HCT116 (cell line): Measurements from ENCODE around the gene SECTM1. TPM values are rescaled to one million over a fixed set of nuclear protein-coding genes. Genes with fewer than 3 reads are reported as not detected.
A peak's percentile ranks its signal among the peaks of the same experiment; 100 is the strongest.

Experiments
- ATAC-seq: fragments of 200-7000 bp; cut with Tn5 transposase; 2 replicates; pipeline ENCODE4 v1.9.1; 2020; ENCODE audit warnings: mild to moderate bottlenecking, moderate library complexity
- BruUV-seq: library from RNA; stranded (reverse); fragments of 400-500 nt; replicated peaks from 2 replicates; lab custom pipeline; 2021; lab: Mats Ljungman, UMichigan
- CTCF ChIA-PET: fragments of 300-600 bp; sonication (Branson Sonifier 250); formaldehyde crosslinking; loops from one replicate; lab custom pipeline; 2021; ENCODE audit warnings: antibody characterized with exemption; lab: Charles Lee
- POLR2A ChIA-PET: fragments of 300-600, 350-600 bp; sonication (Branson Sonifier 250); formaldehyde crosslinking; loops from one replicate; lab custom pipeline; 2021; ENCODE audit warnings: antibody characterized with exemption; lab: Charles Lee
- RAD21 ChIA-PET, 2 experiments: fragments of 300-600 bp; sonication (Branson Sonifier 250); formaldehyde crosslinking; loops; one replicate each; lab custom pipeline; 2023; ENCODE audit warnings: low total read pairs in 2 of 2; ENCODE audit not compliant: uncharacterized antibody in 2 of 2, unreplicated experiment in 2 of 2, low non-redundant PET in 1 of 2; lab: Charles Lee
- DNase-seq: peaks from one replicate; pipeline ENCODE4 v3.0.0-alpha.2; 2010; ENCODE audit warnings: low read depth, low spot score
- H2AFZ ChIP-seq: fragments of 200-600 bp; shearing (Covaris generic), sonication (generic); 2 replicates; pipeline ENCODE4 v1.6.1; 2017; ENCODE audit warnings: low read depth, mixed run types, mixed read lengths, antibody characterized with exemption, low read length; ENCODE audit not compliant: poor library complexity, severe bottlenecking
- H3K27ac ChIP-seq: 2 replicates; pipeline ENCODE4 v1.5.1; 2012; ENCODE audit warnings: low read depth, low read length
- H3K27me3 ChIP-seq: fragments of 200-600 bp; sonication (generic); 2 replicates; pipeline ENCODE4 v1.6.1; 2016; ENCODE audit warnings: mixed run types, low read length, mixed read lengths; ENCODE audit not compliant: insufficient read depth
- H3K36me3 ChIP-seq, 2 experiments: fragments of 200-500 bp in 1 of 2; fragments of 200-600 bp in 1 of 2; sonication (Bioruptor generic) in 1 of 2; sonication (generic) in 1 of 2; 2 replicates each; pipeline versions ENCODE4 v1.5.1 to v1.6.1; 2014 to 2016; ENCODE audit warnings: low read length in 2 of 2, inconsistent platforms in 1 of 2, mixed read lengths in 1 of 2, mixed run types in 1 of 2; ENCODE audit not compliant: insufficient read depth in 2 of 2, control insufficient read depth in 1 of 2
- H3K4me1 ChIP-seq, 2 experiments: fragments of 200-600 bp in 1 of 2; sonication (generic) in 1 of 2; 2 replicates each; pipeline versions ENCODE4 v1.5.1 to v1.6.1; 2012 to 2017; ENCODE audit warnings: low read length in 2 of 2, inconsistent platforms in 1 of 2, mild to moderate bottlenecking in 1 of 2, mixed read lengths in 1 of 2, mixed run types in 1 of 2, moderate library complexity in 1 of 2; ENCODE audit not compliant: insufficient read depth in 2 of 2, control insufficient read depth in 1 of 2
- H3K4me2 ChIP-seq: fragments of 200-600 bp; sonication (generic); 2 replicates; pipeline ENCODE4 v1.6.1; 2017; ENCODE audit warnings: mixed run types, low read length, mixed read lengths
- H3K4me3 ChIP-seq, 2 experiments: fragments of 200-600 bp in 1 of 2; sonication (generic) in 1 of 2; replicated peaks in 1 of 2; 2 replicates each; pipeline ENCODE4 v1.5.1; 2011 to 2016; ENCODE audit warnings: low read length in 2 of 2, control low read depth in 1 of 2, low read depth in 1 of 2, mild to moderate bottlenecking in 1 of 2, mixed read lengths in 1 of 2, mixed run types in 1 of 2
- H3K79me2 ChIP-seq: fragments of 200-600 bp; sonication (generic); 2 replicates; pipeline ENCODE4 v1.6.1; 2017; ENCODE audit warnings: mild to moderate bottlenecking, mixed run types, low read length, moderate library complexity, mixed read lengths; ENCODE audit not compliant: insufficient read depth
- H3K9ac ChIP-seq: fragments of 200-600 bp; sonication (generic); 2 replicates; pipeline ENCODE4 v1.6.1; 2016; ENCODE audit warnings: low read length, mixed read lengths
- H3K9me2 ChIP-seq: fragments of 200-600 bp; sonication (generic), shearing (Covaris generic); 2 replicates; pipeline ENCODE4 v1.6.1; 2017; ENCODE audit warnings: mixed run types, mild to moderate bottlenecking, moderate library complexity; ENCODE audit not compliant: insufficient read depth
- H3K9me3 ChIP-seq, 2 experiments: fragments of 200-500 bp in 1 of 2; fragments of 200-600 bp in 1 of 2; sonication (Bioruptor generic) in 1 of 2; sonication (generic) in 1 of 2; 2 replicates each; pipeline ENCODE4 v1.6.1; 2014 to 2017; ENCODE audit warnings: low read length in 2 of 2, mixed read lengths in 2 of 2, inconsistent platforms in 1 of 2, low read depth in 1 of 2, mild to moderate bottlenecking in 1 of 2, mixed run types in 1 of 2, moderate library complexity in 1 of 2; ENCODE audit not compliant: control insufficient read depth in 1 of 2, insufficient read depth in 1 of 2
- H4K20me1 ChIP-seq: fragments of 200-600 bp; sonication (generic), shearing (Covaris generic); 2 replicates; pipeline ENCODE4 v1.6.1; 2017; ENCODE audit warnings: mixed run types, mild to moderate bottlenecking, moderate library complexity; ENCODE audit not compliant: insufficient read depth
- RAD21 ChIP-seq: IDR thresholded peaks from 2 replicates; pipeline ENCODE4 v1.6.1; 2012; ENCODE audit warnings: low read depth, mild to moderate bottlenecking
- SIN3A ChIP-seq: IDR thresholded peaks from 2 replicates; pipeline ENCODE4 v1.6.1; 2012; ENCODE audit warnings: low read depth
- YY1 ChIP-seq: IDR thresholded peaks from 2 replicates; pipeline ENCODE4 v1.6.1; 2011; ENCODE audit warnings: low read length, low read depth, moderate library complexity, mild to moderate bottlenecking; ENCODE audit not compliant: insufficient replicate concordance; ENCODE audit errors: extremely low read depth
- intact Hi-C: fragments of 100-400 bp; cut with micrococcal nuclease; formaldehyde crosslinking; loops from 2 replicates; pipeline ENCODE4 v1.10.0; 2022
- total RNA-seq: library from RNA; stranded (reverse); gene quantifications from one replicate; pipeline ENCODE4 v1.2.1, GENCODE V29; 2021; ENCODE audit not compliant: unreplicated experiment
- TF ChIP-seq, protein P1 (sequence below), 3 experiments: fragments of 200-600 bp in 1 of 3; sonication (generic) in 1 of 3; IDR thresholded peaks in 2 of 3; conservative IDR thresholded peaks in 1 of 3; 2 replicates each; pipeline ENCODE4 v1.5.1; 2012 to 2017; ENCODE audit warnings: low read depth in 2 of 3, low read length in 2 of 3, antibody characterized with exemption in 1 of 3, borderline replicate concordance in 1 of 3, control low read depth in 1 of 3, mild to moderate bottlenecking in 1 of 3, mixed read lengths in 1 of 3, mixed run types in 1 of 3, moderate library complexity in 1 of 3; ENCODE audit not compliant: insufficient read depth in 1 of 3
- TF ChIP-seq, protein P2 (sequence below): IDR thresholded peaks from 2 replicates; pipeline ENCODE4 v1.6.1; 2011; ENCODE audit warnings: mild to moderate bottlenecking, low read length, moderate library complexity; ENCODE audit not compliant: insufficient replicate concordance; ENCODE audit errors: extremely low read depth

Gene SECTM1
- total RNA-seq, 1 experiment from 2014 or later: 6.8 TPM

DNA sequence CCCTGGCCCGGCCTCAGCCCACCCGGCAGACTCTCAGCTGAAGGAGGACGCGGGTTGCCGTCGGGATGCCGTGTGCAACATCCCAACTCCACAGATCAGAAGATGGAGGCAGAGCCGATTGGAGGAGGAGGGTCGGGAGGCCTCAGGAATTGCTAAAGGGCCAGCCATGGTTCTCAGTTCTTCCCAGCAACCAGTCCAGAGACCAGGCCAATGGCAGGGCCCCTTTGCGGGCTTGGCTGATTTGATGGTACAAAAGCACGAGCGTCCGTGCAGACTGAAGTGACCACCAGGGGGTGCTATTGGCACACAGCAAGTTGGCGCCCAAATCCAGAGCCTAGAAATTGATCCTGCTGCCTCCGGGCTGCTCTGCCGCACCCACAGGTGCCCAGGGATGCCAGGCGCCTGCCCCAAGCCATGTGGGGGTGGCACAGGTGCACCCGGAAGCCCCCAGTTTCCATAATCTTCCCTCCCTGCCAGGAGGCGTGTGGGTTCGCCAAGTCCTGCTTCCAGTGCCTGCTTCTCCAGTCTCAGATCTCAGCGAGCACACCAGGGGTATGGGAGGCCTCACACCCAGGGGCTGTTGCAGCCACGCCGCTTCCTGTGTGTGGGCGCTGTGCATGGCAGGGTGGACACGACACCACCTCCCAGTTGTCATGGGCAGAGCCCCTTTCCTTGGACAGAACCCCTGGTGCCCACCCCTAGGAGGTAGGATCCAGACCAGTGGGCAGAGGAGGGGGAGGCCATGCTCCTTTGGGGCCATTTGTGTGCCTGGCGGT lies 18.3 kb upstream of the SECTM1 start:
- intact Hi-C loops: loop anchor here (1.0 to 5.0 kb wide), 4 partner anchors 62 to 415 kb away; partner anchors contain the start of gene RAC3
- TF ChIP-seq, protein P1, sequence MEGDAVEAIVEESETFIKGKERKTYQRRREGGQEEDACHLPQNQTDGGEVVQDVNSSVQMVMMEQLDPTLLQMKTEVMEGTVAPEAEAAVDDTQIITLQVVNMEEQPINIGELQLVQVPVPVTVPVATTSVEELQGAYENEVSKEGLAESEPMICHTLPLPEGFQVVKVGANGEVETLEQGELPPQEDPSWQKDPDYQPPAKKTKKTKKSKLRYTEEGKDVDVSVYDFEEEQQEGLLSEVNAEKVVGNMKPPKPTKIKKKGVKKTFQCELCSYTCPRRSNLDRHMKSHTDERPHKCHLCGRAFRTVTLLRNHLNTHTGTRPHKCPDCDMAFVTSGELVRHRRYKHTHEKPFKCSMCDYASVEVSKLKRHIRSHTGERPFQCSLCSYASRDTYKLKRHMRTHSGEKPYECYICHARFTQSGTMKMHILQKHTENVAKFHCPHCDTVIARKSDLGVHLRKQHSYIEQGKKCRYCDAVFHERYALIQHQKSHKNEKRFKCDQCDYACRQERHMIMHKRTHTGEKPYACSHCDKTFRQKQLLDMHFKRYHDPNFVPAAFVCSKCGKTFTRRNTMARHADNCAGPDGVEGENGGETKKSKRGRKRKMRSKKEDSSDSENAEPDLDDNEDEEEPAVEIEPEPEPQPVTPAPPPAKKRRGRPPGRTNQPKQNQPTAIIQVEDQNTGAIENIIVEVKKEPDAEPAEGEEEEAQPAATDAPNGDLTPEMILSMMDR (IDR thresholded peaks at IDR 0.05 in 2 of 3, conservative IDR thresholded peaks at IDR 0.05 in 1 of 3; ENCODE audit: borderline replicate concordance in 1 of 3, insufficient read depth in 1 of 3, low read depth in 2 of 3, low read length in 2 of 3): peak; percentile 97 to 99 (median 98)
- TF ChIP-seq YY1 (no peak), RAD21 (peak; percentile 100), SIN3A (no peak)
- TF ChIP-seq, protein P2, sequence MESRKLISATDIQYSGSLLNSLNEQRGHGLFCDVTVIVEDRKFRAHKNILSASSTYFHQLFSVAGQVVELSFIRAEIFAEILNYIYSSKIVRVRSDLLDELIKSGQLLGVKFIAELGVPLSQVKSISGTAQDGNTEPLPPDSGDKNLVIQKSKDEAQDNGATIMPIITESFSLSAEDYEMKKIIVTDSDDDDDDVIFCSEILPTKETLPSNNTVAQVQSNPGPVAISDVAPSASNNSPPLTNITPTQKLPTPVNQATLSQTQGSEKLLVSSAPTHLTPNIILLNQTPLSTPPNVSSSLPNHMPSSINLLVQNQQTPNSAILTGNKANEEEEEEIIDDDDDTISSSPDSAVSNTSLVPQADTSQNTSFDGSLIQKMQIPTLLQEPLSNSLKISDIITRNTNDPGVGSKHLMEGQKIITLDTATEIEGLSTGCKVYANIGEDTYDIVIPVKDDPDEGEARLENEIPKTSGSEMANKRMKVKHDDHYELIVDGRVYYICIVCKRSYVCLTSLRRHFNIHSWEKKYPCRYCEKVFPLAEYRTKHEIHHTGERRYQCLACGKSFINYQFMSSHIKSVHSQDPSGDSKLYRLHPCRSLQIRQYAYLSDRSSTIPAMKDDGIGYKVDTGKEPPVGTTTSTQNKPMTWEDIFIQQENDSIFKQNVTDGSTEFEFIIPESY: no peak
- H3K27me3 ChIP-seq: no peaks in the 10 kb centered on the region
- no peaks in the 10 kb centered on the region for H3K36me3 ChIP-seq
- no peak overlapping the region for H3K4me3 ChIP-seq
- ChIA-PET POLR2A (no interaction called here), CTCF (interaction anchor here (1.0 to 1.6 kb wide), 3 partner anchors 8 to 109 kb away, joined by 3 to 6 read pairs (median 3); no protein-coding TSS in a partner anchor), RAD21 (interaction anchor here in 1 of 2 experiments (0.7 kb wide), 1 partner anchor 323 kb away, joined by 3 read pairs; no protein-coding TSS in a partner anchor)
- peak; percentile 91 for DNase-seq
- peaks cover 2 to 19% of the 10 kb centered on the region in 2 experiments; a peak in 3 of 4 replicates for H3K4me1 ChIP-seq
- peak overlapping the region; percentile 36 for H3K4me2 ChIP-seq
- H3K9ac ChIP-seq: 0 out of 2 replicates have a peak overlapping the region, but pooled peaks have one; percentile 4
- no peaks in the 10 kb centered on the region for H3K9me2 ChIP-seq
- no peaks in the 10 kb centered on the region for H4K20me1 ChIP-seq
- BruUV-seq: no TSS peak
- no peaks in the 10 kb centered on the region for H3K79me2 ChIP-seq
- peak overlapping the region; percentile 11 for H2AFZ ChIP-seq
- peak; percentile 92 for ATAC-seq
- no peak overlapping the region for H3K27ac ChIP-seq
- no peaks in the 10 kb centered on the region for H3K9me3 ChIP-seq
